ENCODE data around the gene DRC7.

DNA sequence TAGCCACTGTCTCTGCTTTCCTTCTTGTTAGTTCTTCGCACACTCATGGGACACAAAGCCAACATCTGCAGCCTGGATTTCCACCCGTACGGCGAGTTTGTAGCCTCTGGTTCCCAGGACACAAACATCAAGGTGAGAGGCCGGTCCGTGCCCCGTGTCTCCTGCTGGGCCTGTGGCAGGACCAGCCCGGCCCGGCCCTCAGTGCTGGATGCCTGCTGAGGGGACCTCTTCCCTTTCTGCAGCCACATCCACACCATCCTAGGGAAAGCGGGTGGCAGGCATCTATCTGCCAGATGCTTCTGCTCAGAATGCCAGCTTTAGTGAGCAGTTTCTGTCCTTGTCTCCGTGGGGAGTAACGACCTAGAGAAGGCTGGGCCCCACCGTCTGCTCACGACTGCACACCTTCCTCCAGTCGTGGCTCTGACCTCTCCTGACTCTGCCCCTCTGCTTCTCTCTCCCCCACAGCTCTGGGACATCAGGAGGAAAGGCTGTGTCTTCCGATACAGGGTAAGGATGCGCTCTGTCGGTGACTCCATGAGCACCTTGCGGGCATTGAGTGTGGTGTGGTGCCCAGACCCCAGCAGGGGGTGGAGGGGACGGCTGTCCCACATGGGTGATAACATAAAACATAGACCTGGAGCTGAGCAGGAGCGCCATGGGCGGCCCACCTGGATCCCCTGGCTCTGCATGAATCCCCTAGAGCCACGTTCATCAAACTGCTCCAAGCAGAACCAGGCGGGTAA, 56.4 kb downstream of the DRC7 start:
- TF ChIP-seq, protein P1, sequence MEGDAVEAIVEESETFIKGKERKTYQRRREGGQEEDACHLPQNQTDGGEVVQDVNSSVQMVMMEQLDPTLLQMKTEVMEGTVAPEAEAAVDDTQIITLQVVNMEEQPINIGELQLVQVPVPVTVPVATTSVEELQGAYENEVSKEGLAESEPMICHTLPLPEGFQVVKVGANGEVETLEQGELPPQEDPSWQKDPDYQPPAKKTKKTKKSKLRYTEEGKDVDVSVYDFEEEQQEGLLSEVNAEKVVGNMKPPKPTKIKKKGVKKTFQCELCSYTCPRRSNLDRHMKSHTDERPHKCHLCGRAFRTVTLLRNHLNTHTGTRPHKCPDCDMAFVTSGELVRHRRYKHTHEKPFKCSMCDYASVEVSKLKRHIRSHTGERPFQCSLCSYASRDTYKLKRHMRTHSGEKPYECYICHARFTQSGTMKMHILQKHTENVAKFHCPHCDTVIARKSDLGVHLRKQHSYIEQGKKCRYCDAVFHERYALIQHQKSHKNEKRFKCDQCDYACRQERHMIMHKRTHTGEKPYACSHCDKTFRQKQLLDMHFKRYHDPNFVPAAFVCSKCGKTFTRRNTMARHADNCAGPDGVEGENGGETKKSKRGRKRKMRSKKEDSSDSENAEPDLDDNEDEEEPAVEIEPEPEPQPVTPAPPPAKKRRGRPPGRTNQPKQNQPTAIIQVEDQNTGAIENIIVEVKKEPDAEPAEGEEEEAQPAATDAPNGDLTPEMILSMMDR (IDR thresholded peaks at IDR 0.05): no peak
- TF ChIP-seq EP300 (IDR thresholded peaks at IDR 0.05) (no peak), POLR2A (IDR thresholded peaks at IDR 0.05) (no peak)
